Measurements from ENCODE around the gene LPP. TPM values are rescaled to one million over a fixed set of nuclear protein-coding genes. Genes with fewer than 3 reads are reported as not detected.

LPP gene
- total RNA-seq, 1 donor from 2014 or later, result 96.7 TPM

DNA sequence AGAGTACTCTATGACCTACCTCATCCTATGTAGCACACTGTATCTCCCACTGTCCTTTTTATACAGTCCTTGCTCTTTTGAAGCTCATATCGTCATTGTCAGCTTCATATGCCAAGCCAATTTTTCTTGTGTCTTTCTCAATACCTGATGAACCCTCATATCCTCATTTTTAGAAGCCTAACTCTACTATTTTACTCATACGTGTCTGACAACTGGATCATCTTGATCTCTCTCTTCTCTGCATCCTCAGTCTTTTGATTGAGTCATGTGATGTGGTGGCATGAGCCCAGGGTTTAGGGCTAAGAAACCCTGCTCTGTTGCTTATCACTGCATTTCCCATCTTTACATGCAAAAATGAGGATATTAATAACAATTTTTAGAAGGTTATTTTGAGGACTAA lies 352.0 kb downstream of the LPP start:
- no peaks in the 10 kb centered on the region for H3K27me3 Mint-ChIP-seq
- DNase-seq (ENCODE audit: extremely low spot score, unreplicated experiment), result no peak
- no peak overlapping the region for H3K27ac Mint-ChIP-seq
- peaks cover 18% of the 10 kb centered on the region for H3K9me3 Mint-ChIP-seq
- TF ChIP-seq, protein P1, sequence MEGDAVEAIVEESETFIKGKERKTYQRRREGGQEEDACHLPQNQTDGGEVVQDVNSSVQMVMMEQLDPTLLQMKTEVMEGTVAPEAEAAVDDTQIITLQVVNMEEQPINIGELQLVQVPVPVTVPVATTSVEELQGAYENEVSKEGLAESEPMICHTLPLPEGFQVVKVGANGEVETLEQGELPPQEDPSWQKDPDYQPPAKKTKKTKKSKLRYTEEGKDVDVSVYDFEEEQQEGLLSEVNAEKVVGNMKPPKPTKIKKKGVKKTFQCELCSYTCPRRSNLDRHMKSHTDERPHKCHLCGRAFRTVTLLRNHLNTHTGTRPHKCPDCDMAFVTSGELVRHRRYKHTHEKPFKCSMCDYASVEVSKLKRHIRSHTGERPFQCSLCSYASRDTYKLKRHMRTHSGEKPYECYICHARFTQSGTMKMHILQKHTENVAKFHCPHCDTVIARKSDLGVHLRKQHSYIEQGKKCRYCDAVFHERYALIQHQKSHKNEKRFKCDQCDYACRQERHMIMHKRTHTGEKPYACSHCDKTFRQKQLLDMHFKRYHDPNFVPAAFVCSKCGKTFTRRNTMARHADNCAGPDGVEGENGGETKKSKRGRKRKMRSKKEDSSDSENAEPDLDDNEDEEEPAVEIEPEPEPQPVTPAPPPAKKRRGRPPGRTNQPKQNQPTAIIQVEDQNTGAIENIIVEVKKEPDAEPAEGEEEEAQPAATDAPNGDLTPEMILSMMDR (conservative IDR thresholded peaks at IDR 0.05), result no peak
- no peak overlapping the region for H3K4me3 Mint-ChIP-seq
- peaks cover 4% of the 10 kb centered on the region for H3K4me1 Mint-ChIP-seq (ENCODE audit: unreplicated experiment)
- peaks cover 36% of the 10 kb centered on the region for H3K36me3 Mint-ChIP-seq

DNA sequence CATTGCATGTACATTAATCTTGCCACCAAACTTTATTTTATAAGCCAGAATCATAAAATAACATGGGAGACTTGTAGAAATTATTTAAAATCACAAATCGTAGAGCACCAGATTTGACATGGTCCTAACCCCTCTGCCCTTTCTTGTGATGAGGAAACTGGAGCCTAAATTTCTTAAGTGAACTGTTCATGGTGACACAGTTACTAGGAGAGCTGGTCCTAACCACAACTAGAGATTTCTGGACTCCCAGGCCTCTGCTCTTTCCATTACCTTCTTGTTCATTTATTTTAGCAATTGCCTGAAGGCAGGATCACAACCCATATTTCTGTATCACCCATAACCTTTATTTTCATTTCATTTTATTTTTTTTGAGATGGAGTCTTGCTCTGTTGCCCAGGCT lies 352.5 kb downstream of the LPP start:
- Mint-ChIP-seq H3K27ac (no peak overlapping the region), H3K4me3 (no peak overlapping the region), H3K36me3 (peaks cover 36% of the 10 kb centered on the region), H3K27me3 (no peaks in the 10 kb centered on the region), H3K4me1 (ENCODE audit: unreplicated experiment) (peaks cover 6% of the 10 kb centered on the region), H3K9me3 (peaks cover 18% of the 10 kb centered on the region)
- TF ChIP-seq, protein P1 (conservative IDR thresholded peaks at IDR 0.05), result no peak
- DNase-seq (ENCODE audit: extremely low spot score, unreplicated experiment), result no peak

DNA sequence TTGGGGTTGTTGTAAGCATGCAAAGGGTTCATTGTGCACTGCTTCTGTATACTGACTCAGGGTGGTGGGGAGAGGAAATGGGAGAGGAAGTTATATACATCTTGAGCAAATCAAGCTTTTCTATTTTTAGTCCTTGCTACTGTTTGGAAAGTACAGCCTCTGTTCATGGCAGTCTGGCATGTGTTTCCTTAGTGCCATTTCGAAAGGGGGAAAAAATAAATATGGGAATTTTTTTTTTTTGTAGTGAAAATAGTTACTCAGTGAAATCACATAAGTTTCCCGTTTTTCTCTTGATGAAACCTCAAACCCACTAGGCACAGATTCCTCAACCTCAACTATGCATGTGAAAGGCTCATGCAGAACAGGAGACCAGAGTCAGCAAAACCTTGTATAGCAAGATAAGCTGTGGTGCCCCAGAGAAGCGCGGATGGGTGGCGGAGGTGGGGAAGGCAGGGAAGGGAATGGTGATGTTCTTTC lies 353.3 kb downstream of the LPP start:
- H3K4me3 Mint-ChIP-seq, result no peak overlapping the region
- TF ChIP-seq, protein P1 (conservative IDR thresholded peaks at IDR 0.05), result no peak
- peaks cover 32% of the 10 kb centered on the region for H3K36me3 Mint-ChIP-seq
- peaks cover 18% of the 10 kb centered on the region for H3K9me3 Mint-ChIP-seq
- no peaks in the 10 kb centered on the region for H3K27me3 Mint-ChIP-seq
- no peak for DNase-seq (ENCODE audit: extremely low spot score, unreplicated experiment)
- H3K4me1 Mint-ChIP-seq (ENCODE audit: unreplicated experiment), result peaks cover 12% of the 10 kb centered on the region
- H3K27ac Mint-ChIP-seq, result no peak overlapping the region

DNA sequence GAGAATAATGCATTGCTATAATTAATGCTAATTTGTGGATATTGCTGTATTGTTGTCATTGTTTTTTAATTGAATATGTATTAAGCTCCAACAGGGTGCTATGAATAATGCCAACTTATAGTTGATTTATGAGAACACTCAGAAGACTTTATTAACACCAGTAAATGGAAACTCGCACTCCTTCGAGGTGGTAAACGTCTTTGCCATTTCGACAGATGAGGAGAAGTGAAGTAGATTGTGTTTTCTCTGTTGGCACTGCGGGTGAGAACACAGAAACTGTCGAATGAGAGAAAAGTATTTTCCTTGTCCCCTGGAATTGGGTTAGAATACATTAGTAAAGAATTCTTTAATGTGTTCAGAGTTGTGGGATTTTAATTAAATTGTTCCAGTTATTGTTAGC lies 354.5 kb downstream of the LPP start:
- no peak overlapping the region for H3K27ac Mint-ChIP-seq
- DNase-seq (ENCODE audit: extremely low spot score, unreplicated experiment), result no peak

DNA sequence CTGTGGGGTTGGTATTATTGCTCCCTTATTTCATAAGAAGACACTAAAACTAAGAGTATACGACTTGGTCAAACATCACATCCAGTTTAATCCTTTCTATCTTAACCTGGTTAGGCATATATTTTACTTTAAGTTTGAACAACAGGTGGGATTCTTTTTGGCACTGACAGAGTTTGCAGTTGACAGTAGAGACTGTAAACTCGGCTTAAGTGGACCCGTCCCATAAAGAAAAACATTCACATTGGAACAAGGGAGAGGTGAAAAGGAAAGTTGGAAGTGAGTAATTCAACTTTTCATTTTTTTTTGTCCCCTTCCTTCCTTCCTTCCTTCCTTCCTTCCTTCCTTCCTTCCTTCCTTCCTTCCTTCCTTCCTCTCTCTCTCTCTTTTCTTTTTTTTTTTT lies 355.4 kb downstream of the LPP start:
- no peak for DNase-seq (ENCODE audit: extremely low spot score, unreplicated experiment)
- no peak overlapping the region for H3K4me3 Mint-ChIP-seq
- H3K27me3 Mint-ChIP-seq, result no peaks in the 10 kb centered on the region
- peaks cover 20% of the 10 kb centered on the region for H3K36me3 Mint-ChIP-seq
- TF ChIP-seq, protein P1 (conservative IDR thresholded peaks at IDR 0.05), result no peak
- H3K27ac Mint-ChIP-seq, result no peak overlapping the region
- H3K9me3 Mint-ChIP-seq, result peaks cover 9% of the 10 kb centered on the region
- peaks cover 18% of the 10 kb centered on the region for H3K4me1 Mint-ChIP-seq (ENCODE audit: unreplicated experiment)

More for the DNA sequence above, 354.5 kb downstream of the LPP start:
- TF ChIP-seq, protein P1 (conservative IDR thresholded peaks at IDR 0.05), result no peak
- Mint-ChIP-seq H3K27me3 (no peaks in the 10 kb centered on the region), H3K4me3 (no peak overlapping the region), H3K9me3 (peaks cover 18% of the 10 kb centered on the region), H3K4me1 (ENCODE audit: unreplicated experiment) (peaks cover 12% of the 10 kb centered on the region), H3K36me3 (peaks cover 29% of the 10 kb centered on the region)

DNA sequence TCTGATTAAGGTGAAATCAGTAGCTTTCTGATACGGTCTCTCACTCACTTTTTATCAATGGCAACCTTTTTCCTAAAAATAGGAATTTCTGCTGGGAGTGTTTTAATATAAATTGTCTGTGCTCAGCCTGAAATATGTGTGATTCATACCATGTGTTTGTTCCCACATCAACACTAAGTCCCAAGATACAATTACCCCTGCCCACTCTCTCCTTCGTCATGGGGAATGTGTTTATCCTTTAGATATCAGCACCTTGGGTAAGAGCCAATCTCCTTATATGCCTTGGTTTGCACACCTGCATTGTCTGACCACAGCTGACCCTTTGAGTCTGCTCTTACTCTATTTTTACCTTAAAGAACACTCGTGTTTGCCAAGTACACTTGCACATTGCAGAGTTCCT lies 356.4 kb downstream of the LPP start:
- Mint-ChIP-seq H3K27me3 (no peaks in the 10 kb centered on the region), H3K9me3 (peaks cover 4% of the 10 kb centered on the region), H3K4me1 (ENCODE audit: unreplicated experiment) (peaks cover 18% of the 10 kb centered on the region)

More for the DNA sequence above, 356.4 kb downstream of the LPP start:
- TF ChIP-seq, protein P1 (conservative IDR thresholded peaks at IDR 0.05), result no peak
- no peak overlapping the region for H3K4me3 Mint-ChIP-seq
- DNase-seq (ENCODE audit: extremely low spot score, unreplicated experiment), result no peak
- peaks cover 15% of the 10 kb centered on the region for H3K36me3 Mint-ChIP-seq
- peak overlapping the region; percentile 6 for H3K27ac Mint-ChIP-seq

Data from type B pancreatic cell (in vitro differentiated cells).